ENCODE results near the gene GPSM3.
"Not testable (repeated sequence)": the region's sequence is repeated elsewhere in the genome, so short reads cannot be mapped to it uniquely, and the experiment has no call there.

The GPSM3 gene

GRCh38 chr6:32147401-32148132 is 44.9 kb downstream of the GPSM3 start:
- TF ChIP-seq ZNF274 (IDR thresholded peaks at IDR 0.05; ENCODE audit: low read depth, low read length), result no peak
- H3K4me3 ChIP-seq (ENCODE audit: low read length), result no peak overlapping the region

DNA sequence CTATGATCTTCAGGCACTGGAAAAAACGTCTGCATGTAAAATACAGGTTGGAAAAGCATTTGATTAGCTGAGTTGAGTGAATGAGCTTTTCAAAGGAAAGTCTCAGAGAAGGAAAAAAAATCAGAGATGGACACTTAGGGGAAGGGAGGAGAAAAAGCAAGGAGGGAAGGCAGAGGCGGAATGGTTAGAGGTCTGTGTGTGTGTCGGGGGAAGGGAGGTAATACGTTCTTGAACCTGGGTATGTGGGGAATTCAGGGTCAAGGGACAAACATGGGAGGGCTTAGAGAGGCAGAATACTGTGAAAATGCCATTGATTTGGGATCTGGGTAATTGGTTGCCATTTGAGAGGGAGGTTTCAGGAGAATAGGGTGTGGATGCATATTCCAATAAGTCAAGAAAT is 45.8 kb downstream of the GPSM3 start:
- TF ChIP-seq ZNF274 (IDR thresholded peaks at IDR 0.05; ENCODE audit: low read depth, low read length), result no peak
- H3K4me3 ChIP-seq (ENCODE audit: low read length), result no peak overlapping the region

DNA sequence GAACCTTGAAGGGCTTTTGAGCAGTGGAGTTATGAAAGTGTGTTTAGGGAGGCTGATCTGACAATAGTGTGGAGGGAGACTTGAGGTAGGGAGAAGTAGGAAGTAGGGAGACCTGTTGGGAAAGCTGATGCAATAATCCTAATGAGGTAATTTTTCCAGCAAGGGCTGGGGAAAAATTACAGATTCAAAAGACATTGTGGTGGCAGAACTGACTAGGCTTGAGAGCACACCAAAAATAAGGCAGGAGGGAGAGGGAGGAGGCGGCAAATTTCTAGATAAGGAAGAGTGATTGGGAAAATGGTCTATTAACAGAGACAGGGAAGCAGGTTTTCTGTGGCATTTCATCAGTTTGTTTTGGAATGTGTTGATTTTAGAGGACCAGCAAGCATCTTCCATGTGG is 46.2 kb downstream of the GPSM3 start:
- TF ChIP-seq ZNF274 (IDR thresholded peaks at IDR 0.05; ENCODE audit: low read depth, low read length), result no peak
- no peak overlapping the region for H3K4me3 ChIP-seq (ENCODE audit: low read length)

DNA sequence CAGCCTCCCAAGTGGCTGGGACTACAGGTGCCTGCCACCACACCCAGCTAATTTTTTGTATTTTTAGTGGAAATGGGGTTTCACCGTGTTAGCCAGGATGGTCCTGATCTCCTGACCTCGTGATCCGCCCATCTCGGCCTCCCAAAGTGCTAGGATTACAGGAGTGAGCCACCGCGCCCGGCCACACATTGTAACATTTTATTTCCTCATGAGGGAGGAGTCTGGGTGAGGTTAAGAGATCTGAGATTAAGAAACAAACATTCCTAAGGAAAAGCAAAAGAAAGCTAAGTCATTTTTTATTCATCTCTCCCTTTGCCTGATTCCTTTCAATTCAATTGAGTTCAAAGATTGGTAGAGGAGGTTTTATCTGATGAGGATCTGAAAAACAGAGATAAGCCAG is 48.2 kb downstream of the GPSM3 start:
- not testable (repeated sequence) for H3K4me3 ChIP-seq (ENCODE audit: low read length)
